ENCODE measurements around the gene DDX39A. TPM values are rescaled to one million over a fixed set of nuclear protein-coding genes. Genes with fewer than 3 reads are reported as not detected.
"Not testable (repeated sequence)": the region's sequence is repeated elsewhere in the genome, so short reads cannot be mapped to it uniquely, and the experiment has no call there.

DDX39A gene
- total RNA-seq, 1 donor from 2014 or later = 92.5 TPM

GRCh38 chr19:14366529-14366928, 52.6 kb downstream of the DDX39A start:
- DNase-seq (ENCODE audit: low read depth, low spot score) = no peak

- not testable (repeated sequence) for DNase-seq (ENCODE audit: low read depth, low spot score)
These were observed 55.1 kb downstream of the DDX39A start for GRCh38 chr19:14364098-14364443.

GRCh38 chr19:14363183-14364097, 55.7 kb downstream of the DDX39A start:
- no peak for DNase-seq (ENCODE audit: low read depth, low spot score)

- no peak for DNase-seq (ENCODE audit: low read depth, low spot score)
These were observed 57.3 kb downstream of the DDX39A start for GRCh38 chr19:14361824-14362223.

Other genes starting within 250 kb of the DDX39A start
- 1.4 and 2.2 TPM in 2 replicates for gene ADGRL1, start 213.2 kb downstream of the DDX39A start, total RNA-seq
- 3.1 and 4.2 TPM in 2 replicates for gene ADGRE5, start 37.9 kb downstream of the DDX39A start, total RNA-seq
- 248 and 291 TPM in 2 replicates for gene PKN1, start 14.0 kb upstream of the DDX39A start, total RNA-seq
- gene PTGER1, start 56.0 kb upstream of the DDX39A start, total RNA-seq = 0.71 and 0.73 TPM in 2 replicates
- gene GIPC1, start 76.8 kb upstream of the DDX39A start, total RNA-seq = 133 and 138 TPM in 2 replicates
- 31.5 and 107 TPM in 2 replicates for gene DNAJB1, start 99.1 kb upstream of the DDX39A start, total RNA-seq
- gene TECR, start 110.3 kb upstream of the DDX39A start, total RNA-seq = 27.3 and 28.7 TPM in 2 replicates
- 225 and 263 TPM in 2 replicates for gene NDUFB7, start 152.7 kb upstream of the DDX39A start, total RNA-seq
- not detected in 2 replicates for gene CLEC17A, start 163.7 kb upstream of the DDX39A start, total RNA-seq

All from pulmonary artery endothelial cell (primary cell).